Panc1 (cell line): ENCODE results near the gene PDS5B.
"Not testable (repeated sequence)": the region's sequence is repeated elsewhere in the genome, so short reads cannot be mapped to it uniquely, and the experiment has no call there.

Experiments used
- REST ChIP-seq, 2 experiments: IDR thresholded peaks; 2 replicates each; pipeline ENCODE4 v1.6.1; 2011 to 2012; ENCODE audit warnings: low read depth in 2 of 2, control low read depth in 1 of 2, low read length in 1 of 2, mild to moderate bottlenecking in 1 of 2, moderate library complexity in 1 of 2; ENCODE audit not compliant: insufficient read depth in 1 of 2
- TF ChIP-seq, protein P1 (sequence below): fragments of 450-650 bp; IDR thresholded peaks from 2 replicates; pipeline ENCODE4 v1.5.1; 2017; ENCODE audit warnings: mild to moderate bottlenecking

DNA sequence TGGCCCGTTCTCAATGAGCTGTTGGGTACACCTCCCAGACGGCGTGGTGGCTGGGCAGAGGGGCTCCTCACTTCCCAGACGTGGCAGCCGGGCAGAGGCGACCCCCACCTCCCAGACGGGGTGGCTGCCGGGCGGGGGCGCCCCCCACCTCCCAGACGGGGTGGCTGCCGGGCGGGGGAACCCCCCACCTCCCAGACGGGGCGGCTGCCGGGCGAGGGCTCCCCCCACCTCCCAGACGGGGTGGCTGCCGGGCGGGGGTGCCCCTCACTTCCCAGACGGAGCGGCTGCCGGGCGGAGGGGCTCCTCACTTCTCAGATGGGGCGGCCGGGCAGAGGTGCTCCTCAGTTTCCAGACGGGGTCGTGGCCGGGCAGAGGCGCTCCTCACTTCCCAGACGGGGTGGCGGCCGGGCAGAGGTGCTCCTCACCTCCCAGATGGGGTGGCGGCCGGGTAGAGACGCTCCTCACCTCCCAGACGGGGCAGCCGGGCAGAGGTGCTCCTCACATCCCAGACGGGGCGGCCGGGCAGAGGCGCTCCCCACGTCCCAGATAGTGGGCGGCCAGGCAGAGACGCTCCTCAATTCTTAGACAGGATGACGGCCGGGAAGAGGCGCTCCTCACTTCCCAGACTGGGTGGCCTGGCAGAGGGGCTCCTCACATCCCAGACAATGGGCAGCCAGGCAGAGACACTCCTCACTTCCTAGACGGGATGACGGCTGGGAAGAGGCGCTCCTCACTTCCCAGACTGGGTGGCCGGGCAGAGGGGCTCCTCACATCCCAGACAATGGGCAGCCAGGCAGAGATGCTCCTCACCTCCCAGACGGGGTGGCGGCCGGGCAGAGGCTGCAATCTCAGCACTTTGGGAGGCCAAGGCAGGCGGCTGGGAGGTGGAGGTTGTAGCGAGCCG, 135.1 kb downstream of the PDS5B start:
- TF ChIP-seq, protein P1, sequence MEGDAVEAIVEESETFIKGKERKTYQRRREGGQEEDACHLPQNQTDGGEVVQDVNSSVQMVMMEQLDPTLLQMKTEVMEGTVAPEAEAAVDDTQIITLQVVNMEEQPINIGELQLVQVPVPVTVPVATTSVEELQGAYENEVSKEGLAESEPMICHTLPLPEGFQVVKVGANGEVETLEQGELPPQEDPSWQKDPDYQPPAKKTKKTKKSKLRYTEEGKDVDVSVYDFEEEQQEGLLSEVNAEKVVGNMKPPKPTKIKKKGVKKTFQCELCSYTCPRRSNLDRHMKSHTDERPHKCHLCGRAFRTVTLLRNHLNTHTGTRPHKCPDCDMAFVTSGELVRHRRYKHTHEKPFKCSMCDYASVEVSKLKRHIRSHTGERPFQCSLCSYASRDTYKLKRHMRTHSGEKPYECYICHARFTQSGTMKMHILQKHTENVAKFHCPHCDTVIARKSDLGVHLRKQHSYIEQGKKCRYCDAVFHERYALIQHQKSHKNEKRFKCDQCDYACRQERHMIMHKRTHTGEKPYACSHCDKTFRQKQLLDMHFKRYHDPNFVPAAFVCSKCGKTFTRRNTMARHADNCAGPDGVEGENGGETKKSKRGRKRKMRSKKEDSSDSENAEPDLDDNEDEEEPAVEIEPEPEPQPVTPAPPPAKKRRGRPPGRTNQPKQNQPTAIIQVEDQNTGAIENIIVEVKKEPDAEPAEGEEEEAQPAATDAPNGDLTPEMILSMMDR, result not testable (repeated sequence)
- not testable (repeated sequence) for TF ChIP-seq REST (IDR thresholded peaks at IDR 0.05; ENCODE audit: insufficient read depth in 1 of 2, low read depth in 2 of 2, low read length in 1 of 2)
